K562 (cell line): ENCODE results near the gene KLRC4. TPM values are rescaled to one million over a fixed set of nuclear protein-coding genes. Genes with fewer than 3 reads are reported as not detected.

Experiments used
- CBX2 ChIP-seq: fragments of 200-600 bp; sonication (generic); IDR thresholded peaks from one replicate; pipeline ENCODE4 v1.6.1; 2012; ENCODE audit warnings: mild to moderate bottlenecking, low read length, inconsistent platforms; ENCODE audit not compliant: insufficient read depth, poor library complexity, severe bottlenecking
- CCAR2 ChIP-seq: fragments of 200-400 bp; formaldehyde crosslinking; IDR thresholded peaks from 2 replicates; pipeline ENCODE4 v1.6.1; 2017; ENCODE audit warnings: mild to moderate bottlenecking, low read depth, low read length
- CCNT2 ChIP-seq: IDR thresholded peaks from 2 replicates; pipeline ENCODE4 v1.6.1; 2011; ENCODE audit warnings: borderline replicate concordance, low read depth, mild to moderate bottlenecking, moderate library complexity, mixed read lengths, low read length; ENCODE audit not compliant: insufficient read length; ENCODE audit errors: extremely low read depth
- CHD1 ChIP-seq: fragments of 200-600 bp; sonication (generic); IDR thresholded peaks from one replicate; pipeline ENCODE4 v1.6.1; 2012; ENCODE audit warnings: mild to moderate bottlenecking, moderate library complexity, low read length, inconsistent platforms
- CREM ChIP-seq: IDR thresholded peaks from 2 replicates; pipeline ENCODE4 v1.6.1; 2014; ENCODE audit warnings: antibody characterized with exemption, low read depth
- ETV5 ChIP-seq: sonication (generic); formaldehyde crosslinking; IDR thresholded peaks from 2 replicates; pipeline ENCODE4 v1.4.0; 2020; ENCODE audit warnings: low read depth, mild to moderate bottlenecking, missing genetic modification reagents
- KDM1A ChIP-seq, 2 experiments: fragments of 450-650 bp; IDR thresholded peaks; 2 replicates each; pipeline ENCODE4 v1.6.1; 2016; ENCODE audit warnings: mild to moderate bottlenecking in 2 of 2
- MCM3 ChIP-seq: fragments of 450-650 bp; IDR thresholded peaks from 2 replicates; pipeline ENCODE4 v1.6.1; 2016
- POU5F1 ChIP-seq: fragments of 150-350 bp; IDR thresholded peaks from 2 replicates; pipeline ENCODE4 v1.6.1; 2014; ENCODE audit warnings: borderline replicate concordance, low read length, low read depth, mild to moderate bottlenecking; ENCODE audit not compliant: partially characterized antibody
- RNF2 ChIP-seq: sonication (generic); IDR thresholded peaks from 2 replicates; pipeline ENCODE4 v1.6.1; 2016
- RUNX1 ChIP-seq: sonication (generic); IDR thresholded peaks from 2 replicates; pipeline ENCODE4 v1.6.1; 2016; ENCODE audit warnings: antibody characterized with exemption, low read depth
- STAT5A ChIP-seq: IDR thresholded peaks from 2 replicates; pipeline ENCODE4 v1.6.1; 2012; ENCODE audit warnings: low read length, inconsistent platforms, borderline replicate concordance
- STAT5B ChIP-seq: fragments of 250-450 bp; sonication (Bioruptor Pico); IDR thresholded peaks from 2 replicates; pipeline ENCODE4 v1.8.0; 2021; ENCODE audit warnings: mild to moderate bottlenecking, inconsistent platforms
- TBL1XR1 ChIP-seq, 2 experiments: IDR thresholded peaks; 2 replicates each; pipeline ENCODE4 v1.6.1; 2012; ENCODE audit warnings: improper control_type of control experiment in 2 of 2, low read length in 2 of 2, mild to moderate bottlenecking in 1 of 2
- ZNF12 ChIP-seq: sonication (generic); formaldehyde crosslinking; IDR thresholded peaks from 2 replicates; pipeline ENCODE4 v1.4.0; 2020; ENCODE audit warnings: mild to moderate bottlenecking, missing genetic modification reagents
- ZNF133 ChIP-seq: fragments of 250-450 bp; sonication (Bioruptor Pico); IDR thresholded peaks from 2 replicates; pipeline ENCODE4 v1.4.0; 2020; ENCODE audit warnings: mild to moderate bottlenecking
- ZNF561 ChIP-seq: fragments of 450-650 bp; formaldehyde crosslinking; conservative IDR thresholded peaks from 2 replicates; pipeline ENCODE4 v1.4.0; 2020; ENCODE audit warnings: mild to moderate bottlenecking, moderate library complexity
- ZNF764 ChIP-seq: fragments of 250-450 bp; sonication (Bioruptor Pico); IDR thresholded peaks from 2 replicates; pipeline ENCODE4 v1.4.0; 2020; ENCODE audit warnings: low read depth, mild to moderate bottlenecking, moderate library complexity
- polyA plus RNA-seq, 8 experiments: library from polyadenylated mRNA; depleted of rRNA in 4 of 8; stranded (reverse) in 5 of 8; unstranded in 3 of 8; fragments of >200 nt; fragmentation: Nextera tagmentation in 2 of 8; fragmentation: Illumina TruSeq in 1 of 8; extraction: Ambion mirVana in 2 of 8; extraction: Trizol in 1 of 8; gene quantifications; 2 replicates each; pipeline versions ENCODE4 v1.2.1 to v1.2.3, GENCODE V29; 2011 to 2014; ENCODE audit warnings: inconsistent platforms in 1 of 8, missing spikeins in 1 of 8
- total RNA-seq, 7 experiments: library from RNA; depleted of rRNA in 6 of 7; stranded (reverse); fragments of >200 nt in 6 of 7; fragmentation: Illumina TruSeq in 2 of 7; extraction: Trizol in 2 of 7; gene quantifications; 2 replicates each; pipeline versions ENCODE4 v1.2.1 to v1.2.3, GENCODE V29; 2011 to 2021; ENCODE audit warnings: low replicate concordance in 1 of 7
- TF ChIP-seq, protein P1 (sequence below): sonication (generic); formaldehyde crosslinking; IDR thresholded peaks from 2 replicates; pipeline ENCODE4 v1.5.0; 2020; ENCODE audit warnings: missing genetic modification reagents
- TF ChIP-seq, protein P2 (sequence below): fragments of 250-450 bp; sonication (Bioruptor Pico); IDR thresholded peaks from 2 replicates; pipeline ENCODE4 v1.8.0; 2022; ENCODE audit warnings: inconsistent platforms
- TF ChIP-seq, protein P3 (sequence below): sonication (generic); formaldehyde crosslinking; IDR thresholded peaks from 2 replicates; pipeline ENCODE4 v1.8.1; 2023; ENCODE audit warnings: mild to moderate bottlenecking, missing genetic modification reagents
- TF ChIP-seq, protein P4 (sequence below): sonication (generic); formaldehyde crosslinking; IDR thresholded peaks from 2 replicates; pipeline ENCODE4 v1.8.1; 2023; ENCODE audit warnings: mild to moderate bottlenecking, missing genetic modification reagents

Gene KLRC4
- total and polyA plus RNA-seq, 9 of the 15 experiments (the other 6 are each of a cell fraction or from before 2014, with no cell fraction given): 0.17 TPM; not detected in 8

DNA sequence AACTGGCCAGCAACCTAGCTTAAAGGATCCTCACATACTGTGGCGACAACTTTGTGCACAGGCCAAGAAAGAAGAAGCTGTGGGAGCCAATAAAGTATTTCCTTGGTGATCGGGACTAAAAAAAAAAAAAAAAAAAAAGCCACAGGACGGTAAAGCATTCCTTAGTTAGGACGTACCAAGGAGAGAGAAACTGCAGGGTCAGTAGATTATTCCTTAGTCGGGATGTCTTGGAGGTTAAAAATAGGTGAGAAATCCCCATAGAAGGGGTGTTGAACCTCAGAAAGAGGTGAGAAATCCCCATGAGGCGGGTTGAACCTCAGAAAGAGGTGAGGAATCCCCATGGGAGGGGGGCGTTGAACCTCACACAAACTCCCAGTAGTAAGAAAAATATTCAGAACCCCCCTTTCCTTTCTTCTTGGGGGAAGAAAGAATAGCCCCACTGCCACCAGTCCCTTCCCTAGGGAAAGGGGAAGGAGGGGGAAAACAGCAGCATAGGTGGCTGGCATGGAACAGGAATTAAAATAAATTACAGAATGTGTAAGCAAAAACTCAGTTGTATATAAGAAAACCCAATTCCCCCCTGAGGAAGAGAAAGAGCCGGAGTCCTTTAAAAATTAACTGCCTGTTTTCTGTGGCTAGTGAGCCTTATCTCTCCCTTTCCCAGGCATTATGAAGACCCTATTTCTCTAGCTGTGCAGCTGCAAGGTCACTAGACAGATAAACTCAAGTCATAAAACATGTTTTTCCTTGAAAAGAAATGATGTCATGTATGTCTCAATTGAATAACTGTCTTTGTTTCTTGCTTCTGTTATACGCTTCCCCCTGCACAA lies 46.5 kb downstream of the KLRC4 start (continued):
- TF ChIP-seq, protein P1, sequence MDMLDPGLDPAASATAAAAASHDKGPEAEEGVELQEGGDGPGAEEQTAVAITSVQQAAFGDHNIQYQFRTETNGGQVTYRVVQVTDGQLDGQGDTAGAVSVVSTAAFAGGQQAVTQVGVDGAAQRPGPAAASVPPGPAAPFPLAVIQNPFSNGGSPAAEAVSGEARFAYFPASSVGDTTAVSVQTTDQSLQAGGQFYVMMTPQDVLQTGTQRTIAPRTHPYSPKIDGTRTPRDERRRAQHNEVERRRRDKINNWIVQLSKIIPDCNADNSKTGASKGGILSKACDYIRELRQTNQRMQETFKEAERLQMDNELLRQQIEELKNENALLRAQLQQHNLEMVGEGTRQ (CRISPR knock-in tag): no peak
- TF ChIP-seq ZNF133 (CRISPR knock-in tag): no peak
- no peak for TF ChIP-seq RUNX1
- no peak for TF ChIP-seq CHD1
- TF ChIP-seq ZNF764 (CRISPR knock-in tag): no peak
- no peak for TF ChIP-seq ZNF561 (CRISPR knock-in tag)
- TF ChIP-seq, protein P2, sequence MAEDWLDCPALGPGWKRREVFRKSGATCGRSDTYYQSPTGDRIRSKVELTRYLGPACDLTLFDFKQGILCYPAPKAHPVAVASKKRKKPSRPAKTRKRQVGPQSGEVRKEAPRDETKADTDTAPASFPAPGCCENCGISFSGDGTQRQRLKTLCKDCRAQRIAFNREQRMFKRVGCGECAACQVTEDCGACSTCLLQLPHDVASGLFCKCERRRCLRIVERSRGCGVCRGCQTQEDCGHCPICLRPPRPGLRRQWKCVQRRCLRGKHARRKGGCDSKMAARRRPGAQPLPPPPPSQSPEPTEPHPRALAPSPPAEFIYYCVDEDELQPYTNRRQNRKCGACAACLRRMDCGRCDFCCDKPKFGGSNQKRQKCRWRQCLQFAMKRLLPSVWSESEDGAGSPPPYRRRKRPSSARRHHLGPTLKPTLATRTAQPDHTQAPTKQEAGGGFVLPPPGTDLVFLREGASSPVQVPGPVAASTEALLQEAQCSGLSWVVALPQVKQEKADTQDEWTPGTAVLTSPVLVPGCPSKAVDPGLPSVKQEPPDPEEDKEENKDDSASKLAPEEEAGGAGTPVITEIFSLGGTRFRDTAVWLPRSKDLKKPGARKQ: no peak
- TF ChIP-seq, protein P3, sequence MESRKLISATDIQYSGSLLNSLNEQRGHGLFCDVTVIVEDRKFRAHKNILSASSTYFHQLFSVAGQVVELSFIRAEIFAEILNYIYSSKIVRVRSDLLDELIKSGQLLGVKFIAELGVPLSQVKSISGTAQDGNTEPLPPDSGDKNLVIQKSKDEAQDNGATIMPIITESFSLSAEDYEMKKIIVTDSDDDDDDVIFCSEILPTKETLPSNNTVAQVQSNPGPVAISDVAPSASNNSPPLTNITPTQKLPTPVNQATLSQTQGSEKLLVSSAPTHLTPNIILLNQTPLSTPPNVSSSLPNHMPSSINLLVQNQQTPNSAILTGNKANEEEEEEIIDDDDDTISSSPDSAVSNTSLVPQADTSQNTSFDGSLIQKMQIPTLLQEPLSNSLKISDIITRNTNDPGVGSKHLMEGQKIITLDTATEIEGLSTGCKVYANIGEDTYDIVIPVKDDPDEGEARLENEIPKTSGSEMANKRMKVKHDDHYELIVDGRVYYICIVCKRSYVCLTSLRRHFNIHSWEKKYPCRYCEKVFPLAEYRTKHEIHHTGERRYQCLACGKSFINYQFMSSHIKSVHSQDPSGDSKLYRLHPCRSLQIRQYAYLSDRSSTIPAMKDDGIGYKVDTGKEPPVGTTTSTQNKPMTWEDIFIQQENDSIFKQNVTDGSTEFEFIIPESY: no peak
- TF ChIP-seq CBX2: no peak
- TF ChIP-seq POU5F1: no peak
- no peak for TF ChIP-seq MCM3
- peak; percentile 33; the same call in 1 of the 2 replicates for TF ChIP-seq CREM
- no peak for TF ChIP-seq ETV5 (CRISPR knock-in tag)
- peak; percentile 76 to 79; a peak in 3 of 4 replicates for TF ChIP-seq KDM1A (IDR thresholded peaks at IDR 0.05)
- TF ChIP-seq CCAR2: no peak
- 0 out of 2 replicates have a peak, but pooled peaks have one; percentile 11 for TF ChIP-seq RNF2
- peak; percentile 90 for TF ChIP-seq STAT5A
- no peak for TF ChIP-seq ZNF12 (CRISPR knock-in tag)
- TF ChIP-seq, protein P4, sequence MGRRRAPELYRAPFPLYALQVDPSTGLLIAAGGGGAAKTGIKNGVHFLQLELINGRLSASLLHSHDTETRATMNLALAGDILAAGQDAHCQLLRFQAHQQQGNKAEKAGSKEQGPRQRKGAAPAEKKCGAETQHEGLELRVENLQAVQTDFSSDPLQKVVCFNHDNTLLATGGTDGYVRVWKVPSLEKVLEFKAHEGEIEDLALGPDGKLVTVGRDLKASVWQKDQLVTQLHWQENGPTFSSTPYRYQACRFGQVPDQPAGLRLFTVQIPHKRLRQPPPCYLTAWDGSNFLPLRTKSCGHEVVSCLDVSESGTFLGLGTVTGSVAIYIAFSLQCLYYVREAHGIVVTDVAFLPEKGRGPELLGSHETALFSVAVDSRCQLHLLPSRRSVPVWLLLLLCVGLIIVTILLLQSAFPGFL (CRISPR knock-in tag): no peak
- peak; percentile 33 for TF ChIP-seq CCNT2
- no peak for TF ChIP-seq STAT5B (CRISPR knock-in tag)
- TF ChIP-seq TBL1XR1 (IDR thresholded peaks at IDR 0.05; ENCODE audit: low read length in 2 of 2): peak in 1 of 2 experiments; percentile 56; a peak in 1 of 4 replicates
